ENCODE results near the gene TMEM163. TPM values are rescaled to one million over a fixed set of nuclear protein-coding genes. Genes with fewer than 3 reads are reported as not detected.

TMEM163 gene
- total RNA-seq, 2 experiments from 2014 or later = 0.51 TPM; not detected in 1

GRCh38 chr2:134647607-134648256 is 71.1 kb downstream of the TMEM163 start:
- BruUV-seq (replicated peaks) = no TSS peak
- no peaks in the 10 kb centered on the region for H3K79me2 ChIP-seq (ENCODE audit: insufficient read depth, low read depth, low read length)
- no peak for DNase-seq (ENCODE audit: low spot score)
- H3K36me3 ChIP-seq (ENCODE audit: insufficient read depth, low read length) = no peaks in the 10 kb centered on the region
- no peak overlapping the region for H3K27ac ChIP-seq (ENCODE audit: low read depth, low read length, poor library complexity, severe bottlenecking)
- ChIA-PET POLR2A (no interaction called here), CTCF (ENCODE audit: unreplicated experiment) (no interaction called here)
- intact Hi-C loops (cut with micrococcal nuclease; ENCODE audit: unreplicated experiment) = no loop called here
- H4K20me1 ChIP-seq (ENCODE audit: insufficient read depth, low read length) = no peaks in the 10 kb centered on the region
- no peak overlapping the region for H2AFZ ChIP-seq (ENCODE audit: low read length)
- no peaks in the 10 kb centered on the region for H3K9me3 ChIP-seq (ENCODE audit: low read length)
- no peaks in the 10 kb centered on the region for H3K4me1 ChIP-seq (ENCODE audit: insufficient read depth, low read length, poor library complexity, severe bottlenecking)
- H3K4me2 ChIP-seq (ENCODE audit: low read length) = no peak overlapping the region
- H3K4me3 ChIP-seq (ENCODE audit: low read depth, low read length, poor library complexity, severe bottlenecking) = no peak overlapping the region
- TF ChIP-seq CTCF (conservative IDR thresholded peaks at IDR 0.05; ENCODE audit: low read length) (no peak), EZH2phosphoT487 (IDR thresholded peaks at IDR 0.05; ENCODE audit: borderline replicate concordance, low read depth, low read length) (no peak)
- no peaks in the 10 kb centered on the region for H3K9me2 ChIP-seq (ENCODE audit: insufficient read depth, low read length)

- H3K9me2 ChIP-seq (ENCODE audit: insufficient read depth, low read length) = no peaks in the 10 kb centered on the region
- no peaks in the 10 kb centered on the region for H3K79me2 ChIP-seq (ENCODE audit: insufficient read depth, low read depth, low read length)
- ChIA-PET POLR2A (no interaction called here), CTCF (ENCODE audit: unreplicated experiment) (no interaction called here)
- no peak for DNase-seq (ENCODE audit: low spot score)
- H3K4me2 ChIP-seq (ENCODE audit: low read length) = no peak overlapping the region
- BruUV-seq (replicated peaks) = no TSS peak
- H2AFZ ChIP-seq (ENCODE audit: low read length) = no peak overlapping the region
- H3K4me3 ChIP-seq (ENCODE audit: low read depth, low read length, poor library complexity, severe bottlenecking) = no peak overlapping the region
- H4K20me1 ChIP-seq (ENCODE audit: insufficient read depth, low read length) = no peaks in the 10 kb centered on the region
- H3K9me3 ChIP-seq (ENCODE audit: low read length) = no peaks in the 10 kb centered on the region
- no peaks in the 10 kb centered on the region for H3K4me1 ChIP-seq (ENCODE audit: insufficient read depth, low read length, poor library complexity, severe bottlenecking)
- H3K27ac ChIP-seq (ENCODE audit: low read depth, low read length, poor library complexity, severe bottlenecking) = no peak overlapping the region
- intact Hi-C loops (cut with micrococcal nuclease; ENCODE audit: unreplicated experiment) = no loop called here
- TF ChIP-seq EZH2phosphoT487 (IDR thresholded peaks at IDR 0.05; ENCODE audit: borderline replicate concordance, low read depth, low read length) (no peak), CTCF (conservative IDR thresholded peaks at IDR 0.05; ENCODE audit: low read length) (no peak)
- no peaks in the 10 kb centered on the region for H3K36me3 ChIP-seq (ENCODE audit: insufficient read depth, low read length)
Measured at GRCh38 chr2:134642938-134643337, 75.9 kb downstream of the TMEM163 start.

- no peaks in the 10 kb centered on the region for H3K9me2 ChIP-seq (ENCODE audit: insufficient read depth, low read length)
- no peaks in the 10 kb centered on the region for H3K36me3 ChIP-seq (ENCODE audit: insufficient read depth, low read length)
- intact Hi-C loops (cut with micrococcal nuclease; ENCODE audit: unreplicated experiment) = no loop called here
- no peaks in the 10 kb centered on the region for H3K79me2 ChIP-seq (ENCODE audit: insufficient read depth, low read depth, low read length)
- H3K4me3 ChIP-seq (ENCODE audit: low read depth, low read length, poor library complexity, severe bottlenecking) = no peak overlapping the region
- ChIA-PET POLR2A (interaction anchor here (0.8 to 0.9 kb wide), 2 partner anchors 8 to 146 kb away, joined by 3 to 4 read pairs; no protein-coding TSS in a partner anchor), CTCF (ENCODE audit: unreplicated experiment) (no interaction called here)
- no peak for TF ChIP-seq EZH2phosphoT487 (IDR thresholded peaks at IDR 0.05; ENCODE audit: borderline replicate concordance, low read depth, low read length)
- no peak for TF ChIP-seq CTCF (conservative IDR thresholded peaks at IDR 0.05; ENCODE audit: low read length)
- no peak overlapping the region for H3K4me2 ChIP-seq (ENCODE audit: low read length)
- DNase-seq (ENCODE audit: low spot score) = no peak
- H3K9me3 ChIP-seq (ENCODE audit: low read length) = no peaks in the 10 kb centered on the region
- no peaks in the 10 kb centered on the region for H3K4me1 ChIP-seq (ENCODE audit: insufficient read depth, low read length, poor library complexity, severe bottlenecking)
- no peaks in the 10 kb centered on the region for H4K20me1 ChIP-seq (ENCODE audit: insufficient read depth, low read length)
- no peak overlapping the region for H2AFZ ChIP-seq (ENCODE audit: low read length)
- H3K27ac ChIP-seq (ENCODE audit: low read depth, low read length, poor library complexity, severe bottlenecking) = no peak overlapping the region
- BruUV-seq (replicated peaks) = no TSS peak
Measured at GRCh38 chr2:134640494-134640893, 78.3 kb downstream of the TMEM163 start.

All from OCI-LY7 (cell line).